CD4-positive, alpha-beta T cell treated with Interleukin-15 for 4 hours (primary cell): Measurements from ENCODE around the gene SSB.
"Not testable (repeated sequence)": the region's sequence is repeated elsewhere in the genome, so short reads cannot be mapped to it uniquely, and the experiment has no call there.

ENCODE experiments used
- DNase-seq: peaks from one replicate; pipeline ENCODE4 v3.0.0-alpha.2; 2020; ENCODE audit warnings: low spot score

Gene SSB

GRCh38 chr2:169781249-169782013, 17.2 kb upstream of the SSB start:
- no peak for DNase-seq

GRCh38 chr2:169782513-169782912, 16.2 kb upstream of the SSB start:
- no peak for DNase-seq

DNA sequence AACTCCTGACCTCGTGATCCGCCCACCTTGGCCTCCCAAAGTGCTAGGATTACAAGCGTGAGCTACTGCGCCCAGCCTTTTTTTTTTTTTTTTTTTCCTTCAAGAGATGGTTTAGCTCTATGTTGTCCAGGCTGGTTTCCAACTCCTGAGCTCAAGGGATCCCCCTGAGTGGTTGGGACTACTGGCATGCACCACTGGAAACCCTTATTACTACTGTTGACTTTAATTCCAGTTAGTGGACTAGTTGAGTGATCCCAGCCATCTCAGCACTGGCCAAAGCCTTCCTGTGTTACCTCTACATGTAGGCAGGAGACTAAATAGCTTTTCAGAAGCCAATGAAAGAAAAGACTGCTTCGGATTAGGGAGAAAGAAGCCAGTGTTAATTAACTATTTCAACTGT, 8.1 kb upstream of the SSB start:
- no peak for DNase-seq

- DNase-seq: no peak
These were observed 3.5 kb upstream of the SSB start for GRCh38 chr2:169795181-169795580.

GRCh38 chr2:169796441-169796840, 2.2 kb upstream of the SSB start:
- DNase-seq: no peak

DNA sequence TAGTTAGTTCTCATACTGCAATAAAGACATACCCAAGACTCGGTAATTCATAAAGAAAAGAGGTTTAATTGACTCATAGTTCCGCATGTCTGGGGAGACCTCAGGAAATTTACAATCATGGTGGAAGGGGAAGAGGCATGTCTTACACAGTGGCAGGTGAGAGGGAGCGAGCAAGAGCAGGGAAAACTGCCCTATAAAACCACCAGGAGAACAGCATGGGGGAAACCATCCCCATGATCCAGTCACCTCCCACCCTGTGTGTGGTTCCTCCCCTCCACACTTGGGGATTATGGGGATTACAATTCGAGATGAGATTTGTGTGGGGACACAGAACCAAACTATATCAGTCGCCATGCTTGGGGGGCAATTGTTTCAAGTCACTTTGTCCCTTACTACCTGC, 1.1 kb upstream of the SSB start:
- DNase-seq: no peak

GRCh38 chr2:169798397-169798717, 314 bp upstream of the SSB start:
- DNase-seq: no peak

DNA sequence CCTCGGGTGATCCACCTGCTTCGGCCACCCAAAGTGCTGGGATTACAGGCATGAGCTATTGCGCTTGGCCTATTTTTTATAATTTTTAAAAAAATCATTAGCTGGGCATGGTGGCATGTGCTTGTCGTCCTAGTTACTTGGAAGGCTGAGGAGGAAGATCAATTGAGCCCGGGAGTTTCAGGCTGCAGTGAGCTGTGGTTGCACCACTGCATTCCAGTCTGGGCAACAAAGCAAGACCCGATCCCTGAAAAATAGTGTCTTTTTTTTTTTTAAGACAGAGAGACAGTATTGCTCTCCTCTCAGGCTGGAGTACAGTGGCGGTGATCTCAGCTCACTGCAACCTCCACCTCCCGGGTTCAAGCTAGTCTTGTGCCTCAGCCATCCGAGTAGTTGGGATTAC, 4.8 kb downstream of the SSB start:
- DNase-seq: no peak

GRCh38 chr2:169806586-169806985, 7.9 kb downstream of the SSB start:
- no peak for DNase-seq

DNA sequence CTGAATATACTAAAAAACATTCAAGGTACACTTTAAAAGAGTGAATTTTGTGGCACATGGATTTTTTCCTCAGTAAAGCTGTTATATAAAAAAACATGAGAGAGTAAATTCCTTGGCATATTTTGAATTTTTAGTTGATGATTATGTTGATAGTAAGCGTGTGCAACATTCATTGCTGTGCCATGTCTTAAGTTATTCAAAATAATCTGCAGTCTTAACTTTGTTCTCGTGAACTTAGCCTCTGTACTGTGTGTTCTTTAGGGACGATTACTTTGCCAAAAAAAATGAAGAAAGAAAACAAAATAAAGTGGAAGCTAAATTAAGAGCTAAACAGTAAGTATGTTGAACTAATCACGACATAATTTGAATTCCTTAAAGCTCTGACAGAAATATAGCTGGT, 9.6 kb downstream of the SSB start:
- DNase-seq: no peak

GRCh38 chr2:169815849-169816248, 17.2 kb downstream of the SSB start:
- no peak for DNase-seq

DNA sequence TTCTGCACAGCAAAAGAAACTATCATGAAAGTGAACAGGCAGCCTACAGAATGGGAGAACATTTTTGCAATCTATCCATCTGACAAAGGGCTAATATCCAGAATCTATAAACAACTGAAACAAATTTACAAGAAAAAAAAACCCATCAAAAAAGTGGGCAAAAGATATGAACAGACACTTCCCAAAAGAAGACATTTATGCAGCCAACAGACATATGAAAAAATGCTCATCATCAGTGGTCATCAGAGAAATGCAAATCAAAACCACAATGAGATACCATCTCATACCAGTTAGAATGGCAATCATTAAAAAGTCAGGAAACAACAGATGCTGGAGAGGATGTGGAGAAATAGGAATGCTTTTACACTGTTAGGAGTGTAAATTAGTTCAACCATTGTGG, 18.3 kb downstream of the SSB start:
- not testable (repeated sequence) for DNase-seq

- DNase-seq: not testable (repeated sequence)
These were observed 18.7 kb downstream of the SSB start for GRCh38 chr2:169817369-169817768.

DNA sequence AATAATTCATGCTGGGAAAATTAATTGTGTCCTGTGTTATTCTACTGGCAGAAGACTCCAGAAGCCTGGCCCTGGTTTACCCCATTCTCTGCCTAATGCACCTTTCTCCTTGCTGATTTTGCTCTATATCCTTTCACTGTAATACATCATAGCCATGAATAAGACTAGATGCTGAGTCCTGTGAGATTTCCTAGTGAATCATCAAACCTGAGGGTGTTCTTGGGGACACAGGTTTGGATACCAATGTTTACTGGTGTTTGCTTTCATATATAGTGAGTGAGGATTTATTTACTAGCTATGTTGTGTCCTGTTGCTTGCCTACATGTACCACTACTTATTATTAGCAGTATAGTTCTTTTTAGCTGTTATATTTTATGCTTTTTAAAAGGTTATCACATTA, 19.6 kb downstream of the SSB start:
- DNase-seq: no peak

GRCh38 chr2:169819106-169819505, 20.4 kb downstream of the SSB start:
- no peak for DNase-seq

GRCh38 chr2:169820101-169820500, 21.4 kb downstream of the SSB start:
- DNase-seq: not testable (repeated sequence)

- no peak for DNase-seq
These were observed 23.4 kb downstream of the SSB start for GRCh38 chr2:169822036-169822435.

- DNase-seq: no peak
These were observed 24.2 kb downstream of the SSB start for GRCh38 chr2:169822785-169823392.

DNA sequence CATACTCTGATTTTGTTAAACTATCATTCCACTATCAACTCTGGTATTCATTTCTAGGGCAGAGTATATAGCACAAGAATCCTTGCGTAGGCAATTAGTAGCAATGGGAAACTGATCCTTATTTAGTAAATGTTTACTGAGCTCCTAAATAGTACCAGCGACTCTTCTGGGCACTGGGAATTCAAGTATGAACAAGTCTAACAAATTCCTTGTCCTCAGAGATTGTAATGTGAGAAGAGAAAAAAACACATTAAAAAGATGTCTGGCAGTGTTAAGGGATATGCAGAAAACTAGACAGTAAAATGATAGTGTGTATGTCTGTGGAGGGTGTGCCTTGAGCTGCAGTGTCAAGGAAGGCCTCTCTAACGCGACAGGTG, 25.3 kb downstream of the SSB start:
- DNase-seq: no peak

GRCh38 chr2:169824373-169825333, 26.0 kb downstream of the SSB start, which contains the start of gene METTL5:
Gene METTL5, minus strand, starts transcription at chr2:169824905. Its CDS starts 308 bp downstream, at chr2:169824597.
- peak; percentile 77 for DNase-seq

DNA sequence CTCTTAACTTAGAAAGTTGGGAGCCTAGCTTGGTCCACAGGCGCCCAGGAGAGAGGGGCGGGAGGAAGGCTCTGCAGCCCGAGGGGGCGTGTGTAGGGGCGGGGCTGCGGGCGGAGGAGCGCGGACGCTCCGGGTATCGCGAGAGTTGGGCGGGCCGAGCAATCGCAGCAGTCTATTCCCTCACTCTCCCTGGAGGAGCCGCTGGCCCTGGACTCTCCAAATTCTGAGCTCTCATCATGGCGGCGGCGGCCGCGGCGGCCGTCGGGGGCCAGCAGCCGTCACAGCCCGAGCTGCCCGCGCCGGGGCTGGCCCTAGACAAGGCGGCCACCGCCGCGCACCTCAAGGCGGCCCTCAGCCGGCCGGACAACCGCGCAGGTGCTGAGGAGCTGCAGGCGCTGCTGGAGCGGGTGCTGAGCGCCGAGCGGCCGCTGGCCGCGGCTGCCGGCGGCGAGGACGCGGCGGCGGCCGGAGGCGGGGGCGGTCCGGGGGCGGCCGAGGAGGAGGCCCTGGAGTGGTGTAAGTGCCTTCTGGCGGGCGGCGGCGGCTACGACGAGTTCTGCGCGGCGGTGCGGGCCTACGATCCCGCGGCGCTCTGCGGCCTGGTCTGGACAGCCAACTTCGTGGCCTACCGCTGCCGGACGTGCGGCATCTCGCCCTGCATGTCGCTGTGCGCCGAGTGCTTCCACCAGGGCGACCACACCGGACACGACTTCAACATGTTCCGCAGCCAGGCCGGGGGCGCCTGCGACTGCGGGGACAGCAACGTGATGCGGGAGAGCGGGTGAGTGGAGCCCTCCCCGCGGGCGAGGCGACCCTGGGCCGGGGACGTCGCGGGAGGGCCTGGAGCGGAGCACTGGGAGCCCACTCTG, 28.8 kb downstream of the SSB start, which contains the start of gene UBR3:
TSS of gene UBR3 (plus strand) at position 183 of the 869 bp plus-strand sequence. CDS start at position 237, 54 bp downstream.
- peak; percentile 88 for DNase-seq
